ENCODE data around the gene TMSB10.

TMSB10 gene

DNA sequence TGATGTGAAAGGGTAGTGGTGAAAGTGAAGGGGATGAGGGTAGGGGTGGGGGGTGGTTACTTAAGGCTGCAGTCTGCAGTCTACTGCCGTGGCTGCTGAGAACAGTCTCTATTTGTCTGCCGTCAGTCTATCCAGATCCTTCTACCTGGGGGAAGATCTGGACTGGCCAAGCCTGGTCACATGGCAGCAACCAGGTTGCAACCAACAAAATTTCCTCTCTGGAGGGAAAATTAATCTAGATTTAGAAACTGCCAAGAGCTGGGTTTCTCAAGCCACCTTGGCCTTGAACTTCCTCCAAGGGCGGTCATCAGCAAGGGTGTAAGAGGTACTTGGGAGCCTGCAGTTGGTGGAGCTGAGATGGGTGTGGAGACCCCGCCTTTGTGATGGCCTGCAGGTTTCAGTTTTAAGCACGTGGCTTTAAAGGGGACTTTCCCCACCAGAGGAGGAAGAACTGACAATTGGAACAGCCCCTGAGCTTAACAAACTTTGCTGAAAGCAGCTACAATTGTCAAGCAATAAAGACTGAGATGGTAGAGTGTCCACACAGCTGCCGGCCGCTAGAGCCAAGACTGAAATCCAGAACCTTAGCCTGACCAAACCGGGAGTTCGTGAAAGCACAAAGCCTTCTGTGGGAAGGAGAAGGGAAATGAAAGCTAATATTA is 34.1 kb downstream of the TMSB10 start:
- TF ChIP-seq CTBP1 (IDR thresholded peaks at IDR 0.05; ENCODE audit: borderline replicate concordance) (no peak), TARDBP (IDR thresholded peaks at IDR 0.05) (no peak), LEF1 (IDR thresholded peaks at IDR 0.05; ENCODE audit: borderline replicate concordance) (no peak), FOXM1 (IDR thresholded peaks at IDR 0.05; ENCODE audit: borderline replicate concordance) (no peak), ZNF384 (IDR thresholded peaks at IDR 0.05) (no peak), ELF4 (IDR thresholded peaks at IDR 0.05) (no peak), ARNT (IDR thresholded peaks at IDR 0.05) (no peak), NFRKB (IDR thresholded peaks at IDR 0.05) (no peak), BHLHE40 (IDR thresholded peaks at IDR 0.05; ENCODE audit: borderline replicate concordance) (no peak), SP1 (IDR thresholded peaks at IDR 0.05) (no peak), HDGF (IDR thresholded peaks at IDR 0.05; ENCODE audit: borderline replicate concordance) (no peak)
- TF ChIP-seq, protein P1, sequence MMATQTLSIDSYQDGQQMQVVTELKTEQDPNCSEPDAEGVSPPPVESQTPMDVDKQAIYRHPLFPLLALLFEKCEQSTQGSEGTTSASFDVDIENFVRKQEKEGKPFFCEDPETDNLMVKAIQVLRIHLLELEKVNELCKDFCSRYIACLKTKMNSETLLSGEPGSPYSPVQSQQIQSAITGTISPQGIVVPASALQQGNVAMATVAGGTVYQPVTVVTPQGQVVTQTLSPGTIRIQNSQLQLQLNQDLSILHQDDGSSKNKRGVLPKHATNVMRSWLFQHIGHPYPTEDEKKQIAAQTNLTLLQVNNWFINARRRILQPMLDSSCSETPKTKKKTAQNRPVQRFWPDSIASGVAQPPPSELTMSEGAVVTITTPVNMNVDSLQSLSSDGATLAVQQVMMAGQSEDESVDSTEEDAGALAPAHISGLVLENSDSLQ (IDR thresholded peaks at IDR 0.05) = no peak
- no peak for DNase-seq (ENCODE audit: extremely low spot score)
- ChIA-PET CTCF (interaction anchor here (2.8 kb wide), 1 partner anchor 14 kb away, joined by 15 read pairs; no protein-coding TSS in a partner anchor), POLR2A (no interaction called here)

- ChIA-PET CTCF (interaction anchor here (2.8 kb wide), 1 partner anchor 14 kb away, joined by 15 read pairs; no protein-coding TSS in a partner anchor), POLR2A (no interaction called here)
- no peak for TF ChIP-seq BHLHE40 (IDR thresholded peaks at IDR 0.05; ENCODE audit: borderline replicate concordance)
- TF ChIP-seq LEF1 (IDR thresholded peaks at IDR 0.05; ENCODE audit: borderline replicate concordance) = no peak
- TF ChIP-seq CTBP1 (IDR thresholded peaks at IDR 0.05; ENCODE audit: borderline replicate concordance) = no peak
- TF ChIP-seq FOXM1 (IDR thresholded peaks at IDR 0.05; ENCODE audit: borderline replicate concordance) = no peak
- TF ChIP-seq FOXA1 (IDR thresholded peaks at IDR 0.05) = no peak
- TF ChIP-seq, protein P1 (IDR thresholded peaks at IDR 0.05) = no peak
- no peak for TF ChIP-seq TARDBP (IDR thresholded peaks at IDR 0.05)
- TF ChIP-seq ARNT (IDR thresholded peaks at IDR 0.05) = no peak
- no peak for TF ChIP-seq ZNF384 (IDR thresholded peaks at IDR 0.05)
- no peak for TF ChIP-seq L3MBTL2 (conservative IDR thresholded peaks at IDR 0.05)
- no peak for TF ChIP-seq ELF4 (IDR thresholded peaks at IDR 0.05)
- TF ChIP-seq NFRKB (IDR thresholded peaks at IDR 0.05) = no peak
- TF ChIP-seq HDGF (IDR thresholded peaks at IDR 0.05; ENCODE audit: borderline replicate concordance) = no peak
- TF ChIP-seq SUZ12 (IDR thresholded peaks at IDR 0.05) = no peak
- TF ChIP-seq FOXK2 (IDR thresholded peaks at IDR 0.05) = no peak
- TF ChIP-seq SP1 (IDR thresholded peaks at IDR 0.05) = no peak
- DNase-seq (ENCODE audit: extremely low spot score) = no peak
These were observed 34.6 kb downstream of the TMSB10 start for GRCh38 chr2:84940088-84940470.

DNA sequence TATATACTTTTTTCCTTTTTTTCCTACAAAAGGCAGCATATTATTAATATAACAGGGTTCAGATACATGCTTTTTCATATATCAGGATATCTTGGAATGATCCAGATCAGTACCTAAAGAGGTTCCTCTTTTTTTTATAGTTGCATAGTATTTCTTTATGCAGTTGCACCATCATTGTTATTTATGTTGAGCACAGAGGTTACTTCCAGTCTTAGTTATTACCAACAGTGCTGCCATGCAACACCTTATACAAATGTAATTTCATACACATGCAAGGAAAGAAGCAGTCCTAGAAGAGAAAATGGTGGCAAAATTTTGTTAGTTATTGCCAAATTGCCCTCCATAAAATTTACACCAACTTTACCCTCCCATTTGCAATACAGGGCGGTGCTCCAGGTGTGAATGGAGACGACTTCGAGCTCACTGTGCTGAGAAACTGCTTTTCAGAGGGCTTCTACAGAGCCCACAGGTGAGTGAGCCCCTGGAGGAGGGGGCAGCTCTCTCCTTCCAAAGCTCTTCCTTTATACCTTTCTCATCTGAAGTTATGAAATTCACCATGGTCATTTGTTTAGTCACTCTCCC is 35.5 kb downstream of the TMSB10 start:
- ChIA-PET POLR2A (no interaction called here), CTCF (interaction anchor here (0.6 to 2.8 kb wide), 2 partner anchors 15 to 77 kb away, joined by 3 to 15 read pairs; no protein-coding TSS in a partner anchor)
- DNase-seq (ENCODE audit: extremely low spot score) = no peak
- TF ChIP-seq TARDBP (IDR thresholded peaks at IDR 0.05) (no peak), BHLHE40 (IDR thresholded peaks at IDR 0.05; ENCODE audit: borderline replicate concordance) (no peak), SP1 (IDR thresholded peaks at IDR 0.05) (no peak), NFRKB (IDR thresholded peaks at IDR 0.05) (no peak), FOXM1 (IDR thresholded peaks at IDR 0.05; ENCODE audit: borderline replicate concordance) (no peak), FOXK2 (IDR thresholded peaks at IDR 0.05) (no peak), ARNT (IDR thresholded peaks at IDR 0.05) (no peak), LEF1 (IDR thresholded peaks at IDR 0.05; ENCODE audit: borderline replicate concordance) (no peak), SUZ12 (IDR thresholded peaks at IDR 0.05) (no peak), CTBP1 (IDR thresholded peaks at IDR 0.05; ENCODE audit: borderline replicate concordance) (no peak), FOXA1 (IDR thresholded peaks at IDR 0.05) (no peak), ZNF384 (IDR thresholded peaks at IDR 0.05) (no peak)
- TF ChIP-seq, protein P1 (IDR thresholded peaks at IDR 0.05) = no peak

- no peak for DNase-seq (ENCODE audit: extremely low spot score)
- POLR2A ChIA-PET = no interaction called here
- CTCF ChIA-PET = interaction anchor here (0.6 kb wide), 1 partner anchor 11 kb away, joined by 3 read pairs; no protein-coding TSS in a partner anchor
- TF ChIP-seq, protein P1 (IDR thresholded peaks at IDR 0.05) = no peak
These were observed 36.7 kb downstream of the TMSB10 start for GRCh38 chr2:84942166-84942565.

DNA sequence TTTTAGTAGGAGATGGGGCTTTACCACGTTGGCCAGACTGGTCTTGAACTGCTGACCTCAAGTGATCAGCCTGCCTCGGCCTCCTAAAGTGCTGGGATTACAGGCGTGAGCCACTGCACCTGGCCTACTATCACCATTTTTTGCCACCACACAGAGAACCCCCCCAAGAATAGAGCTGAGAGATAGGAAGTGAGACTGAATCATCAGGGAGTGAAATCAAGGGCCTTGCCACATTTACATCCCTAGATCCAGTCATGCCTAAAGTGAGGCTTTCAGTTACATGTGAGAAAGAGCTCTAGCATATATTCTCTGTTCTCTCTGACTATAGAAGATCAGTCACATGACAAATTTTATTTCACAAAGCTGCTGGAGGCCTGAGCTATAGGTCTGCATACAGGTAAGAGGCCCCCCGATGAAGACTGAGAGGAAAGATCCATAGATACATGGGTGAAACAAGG is 37.5 kb downstream of the TMSB10 start:
- ChIA-PET CTCF (interaction anchor here (0.5 to 0.8 kb wide), 2 partner anchors 17 to 313 kb away, joined by 3 read pairs; no protein-coding TSS in a partner anchor), POLR2A (no interaction called here)
- DNase-seq (ENCODE audit: extremely low spot score) = no peak

More for the DNA sequence above, 37.5 kb downstream of the TMSB10 start:
- no peak for TF ChIP-seq FOXK2 (IDR thresholded peaks at IDR 0.05)
- no peak for TF ChIP-seq L3MBTL2 (conservative IDR thresholded peaks at IDR 0.05)
- no peak for TF ChIP-seq SP1 (IDR thresholded peaks at IDR 0.05)
- TF ChIP-seq, protein P1 (IDR thresholded peaks at IDR 0.05) = no peak
- TF ChIP-seq ARNT (IDR thresholded peaks at IDR 0.05) = no peak

Measured in HEK293T (cell line).